ENCODE data around the gene NWD2. TPM values are rescaled to one million over a fixed set of nuclear protein-coding genes. Genes with fewer than 3 reads are reported as not detected.

Gene NWD2
- total RNA-seq, 1 experiment from 2014 or later = under 0.01 TPM

DNA sequence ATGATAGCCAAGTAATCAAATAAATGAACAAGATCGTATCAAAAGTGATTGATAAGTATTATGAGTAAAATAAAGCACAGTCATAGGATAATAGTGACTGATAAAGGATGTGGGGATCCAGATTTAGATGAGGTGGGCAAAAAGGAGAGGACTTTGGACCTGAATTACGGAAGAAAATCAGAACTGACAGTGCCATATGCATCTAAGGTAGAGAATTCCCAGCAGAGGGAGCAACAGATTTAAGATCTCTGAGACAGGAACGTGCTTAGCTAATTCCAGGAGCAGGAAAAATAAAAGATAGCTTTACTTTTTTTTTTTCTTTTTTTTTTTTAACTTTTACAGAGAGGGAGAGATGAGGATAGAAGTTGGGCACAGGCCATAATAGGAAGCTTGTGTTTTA is 189.9 kb downstream of the NWD2 start:
- H3K27ac ChIP-seq (ENCODE audit: low read length) = no peak overlapping the region
- H4K20me1 ChIP-seq (ENCODE audit: low read length) = no peaks in the 10 kb centered on the region
- TF ChIP-seq, protein P1, sequence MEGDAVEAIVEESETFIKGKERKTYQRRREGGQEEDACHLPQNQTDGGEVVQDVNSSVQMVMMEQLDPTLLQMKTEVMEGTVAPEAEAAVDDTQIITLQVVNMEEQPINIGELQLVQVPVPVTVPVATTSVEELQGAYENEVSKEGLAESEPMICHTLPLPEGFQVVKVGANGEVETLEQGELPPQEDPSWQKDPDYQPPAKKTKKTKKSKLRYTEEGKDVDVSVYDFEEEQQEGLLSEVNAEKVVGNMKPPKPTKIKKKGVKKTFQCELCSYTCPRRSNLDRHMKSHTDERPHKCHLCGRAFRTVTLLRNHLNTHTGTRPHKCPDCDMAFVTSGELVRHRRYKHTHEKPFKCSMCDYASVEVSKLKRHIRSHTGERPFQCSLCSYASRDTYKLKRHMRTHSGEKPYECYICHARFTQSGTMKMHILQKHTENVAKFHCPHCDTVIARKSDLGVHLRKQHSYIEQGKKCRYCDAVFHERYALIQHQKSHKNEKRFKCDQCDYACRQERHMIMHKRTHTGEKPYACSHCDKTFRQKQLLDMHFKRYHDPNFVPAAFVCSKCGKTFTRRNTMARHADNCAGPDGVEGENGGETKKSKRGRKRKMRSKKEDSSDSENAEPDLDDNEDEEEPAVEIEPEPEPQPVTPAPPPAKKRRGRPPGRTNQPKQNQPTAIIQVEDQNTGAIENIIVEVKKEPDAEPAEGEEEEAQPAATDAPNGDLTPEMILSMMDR (conservative IDR thresholded peaks at IDR 0.05; ENCODE audit: low read depth, low read length) = peak; percentile 59
- TF ChIP-seq EZH2 (IDR thresholded peaks at IDR 0.05; ENCODE audit: low read length, unreplicated experiment) (no peak), EZH2phosphoT487 (IDR thresholded peaks at IDR 0.05; ENCODE audit: borderline replicate concordance, low read length) (no peak)
- no TSS peak for BruUV-seq (replicated peaks)
- peaks cover 4% of the 10 kb centered on the region for H3F3A ChIP-seq (ENCODE audit: low read length, unreplicated experiment)
- ChIA-PET POLR2A (ENCODE audit: unreplicated experiment) (interaction anchor here (0.6 kb wide), 1 partner anchor 19 kb away, joined by 4 read pairs; no protein-coding TSS in a partner anchor), CTCF (interaction anchor here (0.6 to 1.5 kb wide), 9 partner anchors 9 to 369 kb away, joined by 3 to 19 read pairs (median 5); a partner anchor contains a TSS)
- intact Hi-C loops (cut with micrococcal nuclease) = loop anchor here (5.0 kb wide), 1 partner anchor 368 kb away; no protein-coding TSS in a partner anchor
- H3K9me2 ChIP-seq (replicated peaks; ENCODE audit: low read length) = no peaks in the 10 kb centered on the region
- no peaks in the 10 kb centered on the region for H3K36me3 ChIP-seq (ENCODE audit: low read depth, low read length)
- peaks cover 14% of the 10 kb centered on the region for H3K4me1 ChIP-seq (ENCODE audit: insufficient read depth, low read length)
- no peak overlapping the region for H3K9ac ChIP-seq (ENCODE audit: low read length)
- no peak overlapping the region for H2AFZ ChIP-seq (ENCODE audit: low read length)
- ATAC-seq (peak; percentile 51; the same call in 1 of the 2 replicates), DNase-seq (peak; percentile 53)
- H3K4me3 ChIP-seq (ENCODE audit: low read length) = no peak overlapping the region
- H3K79me2 ChIP-seq (ENCODE audit: low read length) = no peaks in the 10 kb centered on the region
- no peaks in the 10 kb centered on the region for H3K27me3 ChIP-seq (ENCODE audit: low read length)
- H3K4me2 ChIP-seq (ENCODE audit: low read length) = no peak overlapping the region
- no peaks in the 10 kb centered on the region for H3K9me3 ChIP-seq (ENCODE audit: low read length)

DNA sequence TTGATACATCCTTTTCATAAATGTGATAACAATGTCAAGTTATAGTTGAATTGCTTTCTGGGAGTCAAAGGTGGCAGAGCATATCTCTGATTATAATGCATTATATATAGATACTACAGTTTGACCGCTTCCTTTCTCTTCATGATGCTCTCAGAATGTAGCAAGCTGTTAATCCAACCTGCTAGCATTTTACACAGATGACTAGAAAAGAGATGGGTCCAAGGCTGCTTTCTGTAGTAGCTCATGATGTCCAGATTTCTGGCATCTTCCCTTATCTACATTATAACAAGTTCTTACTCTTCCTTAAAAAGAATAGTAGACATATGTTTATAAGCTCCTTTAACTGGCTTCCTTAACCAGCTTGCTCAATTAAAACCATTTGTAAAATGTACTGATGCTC is 192.0 kb downstream of the NWD2 start:
- ChIA-PET POLR2A (ENCODE audit: unreplicated experiment) (no interaction called here), CTCF (no interaction called here)
- H3K4me2 ChIP-seq (ENCODE audit: low read length) = no peak overlapping the region
- peaks cover 4% of the 10 kb centered on the region for H3F3A ChIP-seq (ENCODE audit: low read length, unreplicated experiment)
- ATAC-seq (no peak), DNase-seq (no peak)
- TF ChIP-seq EZH2phosphoT487 (IDR thresholded peaks at IDR 0.05; ENCODE audit: borderline replicate concordance, low read length) (no peak), EZH2 (IDR thresholded peaks at IDR 0.05; ENCODE audit: low read length, unreplicated experiment) (no peak)
- TF ChIP-seq, protein P1 (conservative IDR thresholded peaks at IDR 0.05; ENCODE audit: low read depth, low read length) = no peak
- H3K79me2 ChIP-seq (ENCODE audit: low read length) = no peaks in the 10 kb centered on the region
- H3K27ac ChIP-seq (ENCODE audit: low read length) = no peak overlapping the region
- intact Hi-C loops (cut with micrococcal nuclease) = loop anchor here (5.0 kb wide), 1 partner anchor 91 kb away; no protein-coding TSS in a partner anchor
- H3K4me1 ChIP-seq (ENCODE audit: insufficient read depth, low read length) = peaks cover 35% of the 10 kb centered on the region
- no peaks in the 10 kb centered on the region for H3K27me3 ChIP-seq (ENCODE audit: low read length)
- H3K9me3 ChIP-seq (ENCODE audit: low read length) = no peaks in the 10 kb centered on the region
- no peak overlapping the region for H3K4me3 ChIP-seq (ENCODE audit: low read length)
- H3K9ac ChIP-seq (ENCODE audit: low read length) = no peak overlapping the region
- no peaks in the 10 kb centered on the region for H4K20me1 ChIP-seq (ENCODE audit: low read length)
- H3K9me2 ChIP-seq (replicated peaks; ENCODE audit: low read length) = no peaks in the 10 kb centered on the region
- no peak overlapping the region for H2AFZ ChIP-seq (ENCODE audit: low read length)
- no peaks in the 10 kb centered on the region for H3K36me3 ChIP-seq (ENCODE audit: low read depth, low read length)
- BruUV-seq (replicated peaks) = no TSS peak

DNA sequence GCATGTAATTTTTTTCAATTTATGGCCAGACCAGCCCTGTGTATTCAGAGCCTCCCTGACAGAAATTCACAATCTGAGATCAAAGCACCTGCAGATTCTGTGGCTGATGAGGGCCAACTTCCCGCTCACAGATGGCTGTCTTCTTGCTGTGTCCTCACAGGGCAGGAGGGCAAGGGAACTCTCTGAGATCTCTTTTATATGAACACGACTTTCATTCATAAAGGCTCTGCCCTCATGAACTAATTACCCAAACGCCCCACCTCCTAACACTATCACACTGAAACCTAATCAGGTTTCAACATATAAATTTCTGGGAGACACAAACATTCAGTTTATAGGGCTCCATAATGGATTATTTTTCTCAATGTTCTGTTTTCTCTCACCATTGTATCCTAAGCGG is 192.6 kb downstream of the NWD2 start:
- Histone ChIP-seq H2AFZ (ENCODE audit: low read length) (no peak overlapping the region), H4K20me1 (ENCODE audit: low read length) (no peaks in the 10 kb centered on the region), H3K4me3 (ENCODE audit: low read length) (no peak overlapping the region), H3K36me3 (ENCODE audit: low read depth, low read length) (no peaks in the 10 kb centered on the region), H3K9me3 (ENCODE audit: low read length) (no peaks in the 10 kb centered on the region), H3K27me3 (ENCODE audit: low read length) (no peaks in the 10 kb centered on the region), H3F3A (ENCODE audit: low read length, unreplicated experiment) (peaks cover 4% of the 10 kb centered on the region), H3K9ac (ENCODE audit: low read length) (no peak overlapping the region), H3K4me1 (ENCODE audit: insufficient read depth, low read length) (peaks cover 41% of the 10 kb centered on the region), H3K4me2 (ENCODE audit: low read length) (no peak overlapping the region), H3K27ac (ENCODE audit: low read length) (no peak overlapping the region), H3K9me2 (replicated peaks; ENCODE audit: low read length) (no peaks in the 10 kb centered on the region), H3K79me2 (ENCODE audit: low read length) (no peaks in the 10 kb centered on the region)
- TF ChIP-seq EZH2 (IDR thresholded peaks at IDR 0.05; ENCODE audit: low read length, unreplicated experiment) = no peak
- ATAC-seq (no peak), DNase-seq (no peak)
- intact Hi-C loops (cut with micrococcal nuclease) = loop anchor here (5.0 kb wide), 1 partner anchor 90 kb away; no protein-coding TSS in a partner anchor
- ChIA-PET POLR2A (ENCODE audit: unreplicated experiment) (no interaction called here), CTCF (no interaction called here)
- BruUV-seq (replicated peaks) = no TSS peak
